Testis (tissue), 3 donors: ENCODE measurements around the gene PDZK1IP1. TPM values are rescaled to one million over a fixed set of nuclear protein-coding genes. Genes with fewer than 3 reads are reported as not detected.

Experiments used
- DNase-seq: peaks from one replicate; pipeline ENCODE4 v3.0.0-alpha.2; 2019
- H3K27ac ChIP-seq, 2 donors: fragments of 200-600 bp; sonication (generic); one replicate each; pipeline ENCODE4 v1.5.1; 2019
- H3K27me3 ChIP-seq: fragments of 200-600 bp; sonication (generic); one replicate; pipeline ENCODE4 v1.5.1; 2019
- H3K36me3 ChIP-seq: fragments of 200-600 bp; sonication (generic); one replicate; pipeline ENCODE4 v1.5.1; 2017; ENCODE audit warnings: low read depth; ENCODE audit errors: missing control alignments
- H3K4me1 ChIP-seq: fragments of 200-600 bp; sonication (generic); one replicate; pipeline ENCODE4 v1.5.1; 2019
- H3K4me3 ChIP-seq, 2 donors: fragments of 200-600 bp; sonication (generic); one replicate each; pipeline ENCODE4 v1.5.1; 2017 to 2019
- H3K9me3 ChIP-seq: fragments of 200-600 bp; sonication (generic); one replicate; pipeline ENCODE4 v1.5.1; 2017
- POLR2A ChIP-seq: fragments of 450-650 bp; IDR thresholded peaks from one replicate; pipeline ENCODE4 v1.6.1; 2017; ENCODE audit warnings: antibody characterized with exemption, mild to moderate bottlenecking, moderate library complexity
- WGBS, 2 donors: methylation state at CpG; one replicate each; pipeline ENCODE4 v1.1.5; 2018; 5-methylcytosine and 5-hydroxymethylcytosine counted together
- intact Hi-C: fragments of 100-400 bp; cut with DNase I; formaldehyde crosslinking; loops from one replicate; pipeline ENCODE4 v1.15.1; 2023; ENCODE audit warnings: low total_unique reads
- polyA plus RNA-seq: library from polyadenylated mRNA; stranded (reverse); fragments of 350-450 nt; fragmentation: Illumina TruSeq; extraction: RNeasy Lipid Tissue Mini Kit (QIAGEN cat#74804); gene quantifications from one replicate; pipeline ENCODE4 v1.2.3, GENCODE V29; 2014; ENCODE audit warnings: low read depth, low replicate concordance; ENCODE audit not compliant: insufficient read depth
- total RNA-seq, 2 donors: library from RNA; depleted of rRNA; stranded (reverse); fragments of >200 nt; gene quantifications; one replicate each; pipeline ENCODE4 v1.2.3, GENCODE V29; 2016
- TF ChIP-seq, protein P1 (sequence below), 3 experiments: fragments of 450-650 bp in 2 of 3; fragments of 200-600 bp in 1 of 3; sonication (generic) in 1 of 3; IDR thresholded peaks; one replicate each; pipeline ENCODE4 v1.5.1; 2016 to 2019; ENCODE audit warnings: antibody characterized with exemption in 3 of 3, mild to moderate bottlenecking in 2 of 3, moderate library complexity in 1 of 3

PDZK1IP1 gene
- total and polyA plus RNA-seq, 3 donors from 2014 or later = 1.5 to 13.9 (median 8.6) TPM

GRCh38 chr1:47213230-47213963, 23.6 kb upstream of the PDZK1IP1 start:
- H3K9me3 ChIP-seq = no peaks in the 10 kb centered on the region
- no peak overlapping the region for H3K27ac ChIP-seq
- intact Hi-C loops = no loop called here
- H3K36me3 ChIP-seq = no peaks in the 10 kb centered on the region
- no peak for DNase-seq
- 73 to 79% methylated on average over 9 to 10 of the region's 11 CpGs for WGBS, 2 donors
- no peak for TF ChIP-seq POLR2A
- TF ChIP-seq, protein P1, sequence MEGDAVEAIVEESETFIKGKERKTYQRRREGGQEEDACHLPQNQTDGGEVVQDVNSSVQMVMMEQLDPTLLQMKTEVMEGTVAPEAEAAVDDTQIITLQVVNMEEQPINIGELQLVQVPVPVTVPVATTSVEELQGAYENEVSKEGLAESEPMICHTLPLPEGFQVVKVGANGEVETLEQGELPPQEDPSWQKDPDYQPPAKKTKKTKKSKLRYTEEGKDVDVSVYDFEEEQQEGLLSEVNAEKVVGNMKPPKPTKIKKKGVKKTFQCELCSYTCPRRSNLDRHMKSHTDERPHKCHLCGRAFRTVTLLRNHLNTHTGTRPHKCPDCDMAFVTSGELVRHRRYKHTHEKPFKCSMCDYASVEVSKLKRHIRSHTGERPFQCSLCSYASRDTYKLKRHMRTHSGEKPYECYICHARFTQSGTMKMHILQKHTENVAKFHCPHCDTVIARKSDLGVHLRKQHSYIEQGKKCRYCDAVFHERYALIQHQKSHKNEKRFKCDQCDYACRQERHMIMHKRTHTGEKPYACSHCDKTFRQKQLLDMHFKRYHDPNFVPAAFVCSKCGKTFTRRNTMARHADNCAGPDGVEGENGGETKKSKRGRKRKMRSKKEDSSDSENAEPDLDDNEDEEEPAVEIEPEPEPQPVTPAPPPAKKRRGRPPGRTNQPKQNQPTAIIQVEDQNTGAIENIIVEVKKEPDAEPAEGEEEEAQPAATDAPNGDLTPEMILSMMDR (IDR thresholded peaks at IDR 0.05) = no peak
- no peaks in the 10 kb centered on the region for H3K4me1 ChIP-seq
- H3K4me3 ChIP-seq = no peak overlapping the region
- no peaks in the 10 kb centered on the region for H3K27me3 ChIP-seq

- intact Hi-C loops = no loop called here
- H3K27me3 ChIP-seq = no peaks in the 10 kb centered on the region
- no peak overlapping the region for H3K27ac ChIP-seq
- no peak for DNase-seq
- no peak overlapping the region for H3K4me3 ChIP-seq
- 83 to 92% methylated on average over 4 of the region's 4 CpGs for WGBS, 2 donors
- no peaks in the 10 kb centered on the region for H3K36me3 ChIP-seq
- H3K9me3 ChIP-seq = no peaks in the 10 kb centered on the region
- no peak for TF ChIP-seq POLR2A
- TF ChIP-seq, protein P1 (IDR thresholded peaks at IDR 0.05) = no peak
- H3K4me1 ChIP-seq = no peaks in the 10 kb centered on the region
Measured at GRCh38 chr1:47212636-47213229, 22.9 kb upstream of the PDZK1IP1 start.

DNA sequence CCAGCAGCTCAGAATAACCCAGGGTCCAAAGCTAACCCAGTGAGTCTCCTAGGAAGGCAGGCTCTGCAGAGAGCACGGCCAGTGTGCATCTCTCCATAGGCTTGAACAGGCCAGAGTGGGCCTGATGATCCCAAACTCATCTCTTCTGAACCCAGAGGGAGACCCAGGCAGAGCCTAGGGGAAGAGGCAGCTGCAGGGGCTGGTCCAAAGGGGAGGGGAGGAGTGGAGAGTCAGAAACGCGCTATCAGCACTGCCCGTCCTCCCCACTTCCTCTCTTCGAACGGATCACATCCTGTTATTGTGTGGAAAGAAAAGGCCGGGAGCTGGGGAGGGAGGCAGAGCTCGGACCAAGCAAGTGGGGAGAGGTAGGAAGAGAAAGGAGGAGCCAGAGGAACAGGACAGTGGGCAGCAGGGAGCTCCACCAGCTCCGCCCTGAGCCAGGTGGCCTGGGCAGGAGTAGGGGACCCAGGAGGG, 22.0 kb upstream of the PDZK1IP1 start:
- intact Hi-C loops = no loop called here
- H3K27me3 ChIP-seq = no peaks in the 10 kb centered on the region
- H3K27ac ChIP-seq = no peak overlapping the region
- TF ChIP-seq, protein P1 (IDR thresholded peaks at IDR 0.05) = no peak
- TF ChIP-seq POLR2A = no peak
- DNase-seq = no peak
- no peaks in the 10 kb centered on the region for H3K9me3 ChIP-seq
- H3K4me1 ChIP-seq = no peaks in the 10 kb centered on the region
- WGBS, 2 donors = 50 to 63% methylated on average over 8 to 9 of the region's 9 CpGs
- no peak overlapping the region for H3K4me3 ChIP-seq
- H3K36me3 ChIP-seq = no peaks in the 10 kb centered on the region

DNA sequence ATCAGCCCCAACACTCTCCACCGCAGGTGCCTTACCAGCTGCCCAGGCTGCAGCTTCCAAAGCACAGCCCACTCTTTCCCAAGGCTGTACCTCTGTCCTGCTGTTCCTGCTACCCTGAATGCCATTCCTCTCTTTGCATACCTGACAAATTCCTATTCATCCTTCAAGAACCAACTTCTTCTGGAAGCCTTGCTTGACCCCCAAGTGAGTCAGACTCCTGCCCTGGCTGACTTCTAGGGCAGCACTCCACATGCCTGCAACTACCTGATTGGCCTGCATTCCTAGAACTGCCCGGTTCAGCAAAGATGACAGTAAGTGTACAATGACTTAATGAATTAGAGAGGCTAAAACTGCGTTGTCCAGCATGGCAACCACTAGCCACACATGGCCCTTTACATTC, 20.8 kb upstream of the PDZK1IP1 start:
- H3K4me3 ChIP-seq = no peak overlapping the region
- H3K36me3 ChIP-seq = no peaks in the 10 kb centered on the region
- TF ChIP-seq POLR2A = no peak
- TF ChIP-seq, protein P1 (IDR thresholded peaks at IDR 0.05) = no peak
- no peaks in the 10 kb centered on the region for H3K27me3 ChIP-seq
- WGBS, 2 donors = 89 to 93% methylated on average over 3 of the region's 3 CpGs
- no peaks in the 10 kb centered on the region for H3K4me1 ChIP-seq
- H3K27ac ChIP-seq = no peak overlapping the region
- DNase-seq = no peak
- H3K9me3 ChIP-seq = no peaks in the 10 kb centered on the region
- intact Hi-C loops = no loop called here
